ENCODE data around the gene KCNQ5.

DNA sequence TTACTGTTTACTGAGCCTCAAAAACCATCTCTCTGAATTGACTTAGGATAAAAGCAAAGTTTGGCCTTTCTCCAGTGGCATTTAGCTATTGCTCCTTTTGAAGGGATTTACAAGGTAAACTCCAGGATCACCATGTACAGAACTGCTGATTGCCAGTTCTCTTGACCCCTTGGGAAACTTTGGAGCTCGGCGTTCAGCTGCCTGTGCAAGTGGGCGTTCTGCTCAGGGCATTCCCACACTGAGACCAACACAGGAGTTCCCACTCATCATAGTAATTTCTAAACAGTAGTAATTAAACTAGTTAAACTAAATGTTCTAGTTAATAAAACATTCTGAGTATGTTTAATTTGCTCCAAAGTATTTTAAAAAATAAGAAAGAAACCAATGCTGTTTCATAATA lies 14.9 kb downstream of the KCNQ5 start:
- no peak for TF ChIP-seq EZH2 (IDR thresholded peaks at IDR 0.05)
- TF ChIP-seq POLR2AphosphoS5 (IDR thresholded peaks at IDR 0.05; ENCODE audit: borderline replicate concordance, low read depth, low read length): no peak
